Esophagus muscularis mucosa (tissue), 4 donors: ENCODE data around the gene MBD5.

Source experiments
- EP300 ChIP-seq: sonication (generic); formaldehyde crosslinking; IDR thresholded peaks from one replicate; pipeline ENCODE4 v1.6.1; 2017; ENCODE audit warnings: antibody characterized with exemption
- POLR2A ChIP-seq: fragments of 450-650 bp; IDR thresholded peaks from one replicate; pipeline ENCODE4 v1.6.1; 2017; ENCODE audit warnings: antibody characterized with exemption, moderate library complexity, mild to moderate bottlenecking, low read depth
- POLR2AphosphoS5 ChIP-seq, 2 donors: sonication (generic); formaldehyde crosslinking; IDR thresholded peaks; one replicate each; pipeline ENCODE4 v1.6.1; 2017; ENCODE audit warnings: antibody characterized with exemption in 2 of 2
- TF ChIP-seq, protein P1 (sequence below), 3 experiments: fragments of 200-600 bp in 2 of 3; fragments of 450-650 bp in 1 of 3; sonication (generic) in 2 of 3; IDR thresholded peaks; one replicate each; pipeline ENCODE4 v1.5.1; 2017 to 2019; ENCODE audit warnings: antibody characterized with exemption in 3 of 3, mild to moderate bottlenecking in 2 of 3, moderate library complexity in 1 of 3

DNA sequence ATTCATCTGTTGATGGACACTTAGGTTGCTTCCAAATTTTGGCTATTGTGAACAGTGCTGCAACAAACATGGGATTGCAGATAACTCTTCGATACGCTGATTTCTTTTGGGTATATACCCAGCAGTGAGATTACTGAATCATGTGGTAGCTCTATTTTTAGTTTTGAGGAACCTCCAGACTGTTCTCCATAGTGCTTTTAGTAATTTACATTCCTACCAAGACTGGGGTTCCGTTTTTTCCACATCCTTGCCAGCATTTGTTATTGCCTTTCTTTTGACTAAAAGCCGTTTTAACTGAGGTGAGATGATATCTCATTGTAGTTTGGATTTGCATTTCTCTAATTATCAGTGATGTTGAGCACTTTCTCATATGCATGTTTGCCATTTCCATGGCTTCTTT, 200.3 kb downstream of the MBD5 start:
- TF ChIP-seq, protein P1, sequence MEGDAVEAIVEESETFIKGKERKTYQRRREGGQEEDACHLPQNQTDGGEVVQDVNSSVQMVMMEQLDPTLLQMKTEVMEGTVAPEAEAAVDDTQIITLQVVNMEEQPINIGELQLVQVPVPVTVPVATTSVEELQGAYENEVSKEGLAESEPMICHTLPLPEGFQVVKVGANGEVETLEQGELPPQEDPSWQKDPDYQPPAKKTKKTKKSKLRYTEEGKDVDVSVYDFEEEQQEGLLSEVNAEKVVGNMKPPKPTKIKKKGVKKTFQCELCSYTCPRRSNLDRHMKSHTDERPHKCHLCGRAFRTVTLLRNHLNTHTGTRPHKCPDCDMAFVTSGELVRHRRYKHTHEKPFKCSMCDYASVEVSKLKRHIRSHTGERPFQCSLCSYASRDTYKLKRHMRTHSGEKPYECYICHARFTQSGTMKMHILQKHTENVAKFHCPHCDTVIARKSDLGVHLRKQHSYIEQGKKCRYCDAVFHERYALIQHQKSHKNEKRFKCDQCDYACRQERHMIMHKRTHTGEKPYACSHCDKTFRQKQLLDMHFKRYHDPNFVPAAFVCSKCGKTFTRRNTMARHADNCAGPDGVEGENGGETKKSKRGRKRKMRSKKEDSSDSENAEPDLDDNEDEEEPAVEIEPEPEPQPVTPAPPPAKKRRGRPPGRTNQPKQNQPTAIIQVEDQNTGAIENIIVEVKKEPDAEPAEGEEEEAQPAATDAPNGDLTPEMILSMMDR (IDR thresholded peaks at IDR 0.05) = no peak
- TF ChIP-seq POLR2AphosphoS5 (IDR thresholded peaks at IDR 0.05) = no peak
- TF ChIP-seq POLR2A = no peak
- TF ChIP-seq EP300 = no peak
